OCI-LY3 (cell line): Measurements from ENCODE around the gene EGR4.

ENCODE experiments used
- EZH2phosphoT487 ChIP-seq: fragments of 200-600 bp; shearing (Covaris generic); IDR thresholded peaks from 2 replicates; pipeline ENCODE4 v1.6.1; 2018; ENCODE audit warnings: antibody characterized with exemption, mixed run types, low read depth
- TF ChIP-seq, protein P1 (sequence below): fragments of 200-600, 300-600 bp; sonication (generic); IDR thresholded peaks from 2 replicates; pipeline ENCODE4 v1.5.1; 2014; ENCODE audit warnings: antibody characterized with exemption, low read length, low read depth

- TF ChIP-seq, protein P1, sequence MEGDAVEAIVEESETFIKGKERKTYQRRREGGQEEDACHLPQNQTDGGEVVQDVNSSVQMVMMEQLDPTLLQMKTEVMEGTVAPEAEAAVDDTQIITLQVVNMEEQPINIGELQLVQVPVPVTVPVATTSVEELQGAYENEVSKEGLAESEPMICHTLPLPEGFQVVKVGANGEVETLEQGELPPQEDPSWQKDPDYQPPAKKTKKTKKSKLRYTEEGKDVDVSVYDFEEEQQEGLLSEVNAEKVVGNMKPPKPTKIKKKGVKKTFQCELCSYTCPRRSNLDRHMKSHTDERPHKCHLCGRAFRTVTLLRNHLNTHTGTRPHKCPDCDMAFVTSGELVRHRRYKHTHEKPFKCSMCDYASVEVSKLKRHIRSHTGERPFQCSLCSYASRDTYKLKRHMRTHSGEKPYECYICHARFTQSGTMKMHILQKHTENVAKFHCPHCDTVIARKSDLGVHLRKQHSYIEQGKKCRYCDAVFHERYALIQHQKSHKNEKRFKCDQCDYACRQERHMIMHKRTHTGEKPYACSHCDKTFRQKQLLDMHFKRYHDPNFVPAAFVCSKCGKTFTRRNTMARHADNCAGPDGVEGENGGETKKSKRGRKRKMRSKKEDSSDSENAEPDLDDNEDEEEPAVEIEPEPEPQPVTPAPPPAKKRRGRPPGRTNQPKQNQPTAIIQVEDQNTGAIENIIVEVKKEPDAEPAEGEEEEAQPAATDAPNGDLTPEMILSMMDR, result no peak
- no peak for TF ChIP-seq EZH2phosphoT487
These were observed 24.3 kb downstream of the EGR4 start for GRCh38 chr2:73268830-73269685.
